CD14-positive monocyte (primary cell): ENCODE measurements around the gene PTK6. TPM values are rescaled to one million over a fixed set of nuclear protein-coding genes. Genes with fewer than 3 reads are reported as not detected.

Experiments used
- DNase-seq, 3 donors: peaks; one replicate each; pipeline ENCODE4 v3.0.0-alpha.2; 2011 to 2022
- H2AFZ ChIP-seq: 2 replicates; pipeline ENCODE4 v1.6.0; 2012; ENCODE audit warnings: mild to moderate bottlenecking, low read depth, low read length, inconsistent platforms; ENCODE audit not compliant: insufficient read depth, poor library complexity, severe bottlenecking
- H3K27ac ChIP-seq, 2 donors: 1 replicate in 1 of 2; 2 replicates in 1 of 2; pipeline ENCODE4 v1.5.1; 2012 to 2013; ENCODE audit warnings: low read length in 2 of 2, control low read depth in 1 of 2, inconsistent platforms in 1 of 2, low read depth in 1 of 2, mild to moderate bottlenecking in 1 of 2
- H3K27me3 ChIP-seq, 2 donors: one replicate each; pipeline versions ENCODE4 v1.6.0 to v1.6.1; 2011 to 2013; ENCODE audit warnings: low read length in 2 of 2; ENCODE audit not compliant: control insufficient read depth in 2 of 2, insufficient read depth in 2 of 2
- H3K36me3 ChIP-seq, 2 donors: replicated peaks in 1 of 2; 1 replicate in 1 of 2; 2 replicates in 1 of 2; pipeline versions ENCODE4 v1.5.1 to v1.6.1; 2012 to 2013; ENCODE audit warnings: low read length in 2 of 2, control low read depth in 1 of 2, inconsistent platforms in 1 of 2, mild to moderate bottlenecking in 1 of 2; ENCODE audit not compliant: insufficient read depth in 2 of 2, control insufficient read depth in 1 of 2
- H3K4me1 ChIP-seq, 2 donors: 1 replicate in 1 of 2; 2 replicates in 1 of 2; pipeline versions ENCODE4 v1.5.1 to v1.6.1; 2012 to 2013; ENCODE audit warnings: low read length in 2 of 2, control low read depth in 1 of 2, inconsistent platforms in 1 of 2, mild to moderate bottlenecking in 1 of 2, moderate library complexity in 1 of 2; ENCODE audit not compliant: insufficient read depth in 2 of 2, control insufficient read depth in 1 of 2
- H3K4me2 ChIP-seq: replicated peaks from 2 replicates; pipeline ENCODE3; 2012; ENCODE audit warnings: low read length, moderate library complexity, mild to moderate bottlenecking; ENCODE audit not compliant: poor library complexity, severe bottlenecking; ENCODE audit errors: extremely low read depth
- H3K4me3 ChIP-seq, 3 experiments: fragments of 200-600 bp in 1 of 3; sonication (generic) in 1 of 3; replicated peaks in 1 of 3; 1 replicate in 2 of 3; 2 replicates in 1 of 3; pipeline ENCODE4 v1.5.1; 2011 to 2013; ENCODE audit warnings: low read length in 3 of 3, mild to moderate bottlenecking in 3 of 3, control low read depth in 2 of 3, low read depth in 2 of 3, inconsistent platforms in 1 of 3, moderate library complexity in 1 of 3
- H3K79me2 ChIP-seq: 2 replicates; pipeline ENCODE4 v1.6.0; 2012; ENCODE audit warnings: mild to moderate bottlenecking, control low read depth, inconsistent platforms, low read length, moderate library complexity; ENCODE audit not compliant: insufficient read depth
- H3K9ac ChIP-seq: 2 replicates; pipeline ENCODE4 v1.6.0; 2017; ENCODE audit warnings: low read length, mild to moderate bottlenecking; ENCODE audit not compliant: insufficient read depth, poor library complexity, severe bottlenecking
- H3K9me3 ChIP-seq, 2 donors: replicated peaks in 1 of 2; 1 replicate in 1 of 2; 2 replicates in 1 of 2; pipeline versions ENCODE4 v1.5.1 to v1.6.1; 2012 to 2013; ENCODE audit warnings: low read length in 2 of 2, control low read depth in 1 of 2; ENCODE audit not compliant: control insufficient read depth in 1 of 2, insufficient read depth in 1 of 2
- H4K20me1 ChIP-seq: 2 replicates; pipeline ENCODE4 v1.6.0; 2012; ENCODE audit warnings: mild to moderate bottlenecking, low read length, control low read depth, moderate library complexity; ENCODE audit not compliant: insufficient read depth
- H3K27ac Mint-ChIP-seq, 7 donors: one replicate each; pipeline ENCODE4 v1.8.0; 2020; ENCODE audit warnings: mild to moderate bottlenecking in 7 of 7, mixed read lengths in 7 of 7, moderate library complexity in 6 of 7, inconsistent platforms in 2 of 7
- H3K27me3 Mint-ChIP-seq, 3 donors: one replicate each; pipeline ENCODE4 v1.8.0; 2021 to 2022; ENCODE audit warnings: low read depth in 3 of 3, mild to moderate bottlenecking in 3 of 3, mixed read lengths in 3 of 3, moderate library complexity in 3 of 3, inconsistent platforms in 1 of 3
- H3K36me3 Mint-ChIP-seq, 2 donors: one replicate each; pipeline ENCODE4 v1.8.0; 2020; ENCODE audit warnings: mixed read lengths in 2 of 2, inconsistent platforms in 1 of 2, mild to moderate bottlenecking in 1 of 2
- H3K4me1 Mint-ChIP-seq: one replicate; pipeline ENCODE4 v1.8.0; 2020; ENCODE audit warnings: mild to moderate bottlenecking, mixed read lengths
- H3K4me3 Mint-ChIP-seq, 2 donors: one replicate each; pipeline ENCODE4 v1.8.0; 2020; ENCODE audit warnings: mild to moderate bottlenecking in 2 of 2, mixed read lengths in 2 of 2, moderate library complexity in 1 of 2
- H3K9me3 Mint-ChIP-seq, 7 donors: one replicate each; pipeline ENCODE4 v1.8.0; 2020 to 2022; ENCODE audit warnings: mixed read lengths in 7 of 7, mild to moderate bottlenecking in 6 of 7, moderate library complexity in 6 of 7, inconsistent platforms in 2 of 7
- CTCF ChIP-seq: fragments of 200-600 bp; IDR thresholded peaks from one replicate; pipeline ENCODE4 v1.8.0; 2022; ENCODE audit warnings: antibody characterized with exemption, mild to moderate bottlenecking
- WGBS: methylation state at CpG from one replicate; pipeline ENCODE4 v1.1.5; 2013; ENCODE audit warnings: missing lambda C conversion rate; ENCODE audit not compliant: insufficient coverage; 5-methylcytosine and 5-hydroxymethylcytosine counted together
- intact Hi-C, 2 donors: fragments of 100-400 bp; cut with micrococcal nuclease; formaldehyde crosslinking; loops; one replicate each; pipeline versions ENCODE4 v1.15.0 to v1.15.1; 2023
- polyA plus RNA-seq, 3 donors: library from polyadenylated mRNA; depleted of rRNA in 1 of 3; unstranded in 2 of 3; stranded (reverse) in 1 of 3; fragments of 300-500 nt in 2 of 3; fragments of >200 nt in 1 of 3; fragmentation: Illumina TruSeq in 2 of 3; gene quantifications; 1 replicate in 2 of 3; 2 replicates in 1 of 3; pipeline ENCODE4 v1.2.3, GENCODE V29; 2012 to 2021

PTK6 gene
- polyA plus RNA-seq, 3 donors, result 0.66 to 4.1 (median 1.5) TPM

DNA sequence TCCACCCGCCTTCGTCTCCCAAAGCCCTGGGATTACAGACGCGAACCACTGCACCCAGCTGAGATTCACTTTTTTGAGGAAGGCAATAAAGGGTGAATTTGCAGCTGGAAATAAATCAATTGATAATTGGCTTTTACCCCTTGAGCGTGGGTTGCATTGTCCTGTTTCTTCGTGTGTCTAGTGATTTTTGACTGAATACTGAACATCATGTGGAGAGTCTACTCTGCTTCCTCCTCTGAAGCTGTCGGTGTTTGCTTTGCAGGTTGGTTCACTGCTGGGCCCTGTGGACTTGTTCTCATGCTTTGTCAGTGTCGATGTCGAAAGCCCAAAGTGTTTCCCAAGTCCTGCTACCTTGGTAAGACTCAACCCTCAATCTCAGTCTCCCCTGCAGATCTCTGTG lies 32.5 kb downstream of the PTK6 start:
- H3K79me2 ChIP-seq, result no peaks in the 10 kb centered on the region
- no peak overlapping the region for H3K9ac ChIP-seq
- H3K9me3 ChIP-seq, result peaks cover 17 to 22% of the 10 kb centered on the region in 2 donors
- Mint-ChIP-seq H3K9me3 (peaks cover 13 to 25% (median 20%) of the 10 kb centered on the region in 7 donors), H3K4me1 (peaks cover 5% of the 10 kb centered on the region), H3K27ac (no peak overlapping the region), H3K36me3 (no peaks in the 10 kb centered on the region), H3K27me3 (peaks cover 26 to 50% (median 26%) of the 10 kb centered on the region in 3 donors), H3K4me3 (no peak overlapping the region)
- H3K4me1 ChIP-seq, result peaks cover 0 to 4% of the 10 kb centered on the region in 2 donors
- H3K4me2 ChIP-seq, result no peak overlapping the region
- intact Hi-C loops, result no loop called here
- no peak for DNase-seq
- H3K4me3 ChIP-seq, result no peak overlapping the region
- WGBS, result 96% methylated on average over 5 of the region's 9 CpGs
- no peaks in the 10 kb centered on the region for H4K20me1 ChIP-seq
- H2AFZ ChIP-seq, result no peak overlapping the region
- no peak for TF ChIP-seq CTCF
- no peak overlapping the region for H3K27ac ChIP-seq
- H3K27me3 ChIP-seq, result peaks cover 0 to 21% of the 10 kb centered on the region in 2 donors
- H3K36me3 ChIP-seq, result no peaks in the 10 kb centered on the region

- H3K27me3 Mint-ChIP-seq, result peaks cover 28 to 51% (median 31%) of the 10 kb centered on the region in 3 donors
- H4K20me1 ChIP-seq, result no peaks in the 10 kb centered on the region
- no peaks in the 10 kb centered on the region for H3K4me1 Mint-ChIP-seq
- no peaks in the 10 kb centered on the region for H3K79me2 ChIP-seq
- TF ChIP-seq CTCF, result no peak
- intact Hi-C loops, result no loop called here
- H3K36me3 Mint-ChIP-seq, result no peaks in the 10 kb centered on the region
- no peak overlapping the region for H3K4me3 Mint-ChIP-seq
- no peak overlapping the region for H3K4me2 ChIP-seq
- H3K27me3 ChIP-seq, result peaks cover 0 to 27% of the 10 kb centered on the region in 2 donors
- 40% methylated on average over 3 of the region's 7 CpGs for WGBS
- no peak overlapping the region for H2AFZ ChIP-seq
- H3K4me1 ChIP-seq, result peaks cover 4 to 5% of the 10 kb centered on the region in 2 donors
- H3K9ac ChIP-seq, result no peak overlapping the region
- H3K9me3 Mint-ChIP-seq, result peaks cover 13 to 25% (median 20%) of the 10 kb centered on the region in 7 donors
- no peak overlapping the region for H3K4me3 ChIP-seq
- H3K36me3 ChIP-seq, result no peaks in the 10 kb centered on the region
- H3K9me3 ChIP-seq, result peaks cover 20 to 22% of the 10 kb centered on the region in 2 donors
- no peak for DNase-seq
- H3K27ac ChIP-seq, result no peak overlapping the region
- H3K27ac Mint-ChIP-seq, result no peak overlapping the region
These were observed 33.7 kb downstream of the PTK6 start for GRCh38 chr20:63503524-63503923.
